Ishikawa (cell line): ENCODE data around the gene NFIX.

Experiments
- CEBPB ChIP-seq: IDR thresholded peaks from 2 replicates; pipeline ENCODE4 v1.6.1; 2012
- CREB1 ChIP-seq: IDR thresholded peaks from 2 replicates; pipeline ENCODE4 v1.6.1; 2012; ENCODE audit warnings: low read depth
- EGR1 ChIP-seq: IDR thresholded peaks from 2 replicates; pipeline ENCODE4 v1.6.1; 2012
- EP300 ChIP-seq: IDR thresholded peaks from 2 replicates; pipeline ENCODE4 v1.6.1; 2012; ENCODE audit warnings: borderline replicate concordance
- FOXM1 ChIP-seq: IDR thresholded peaks from 2 replicates; pipeline ENCODE4 v1.6.1; 2012; ENCODE audit warnings: low read depth, borderline replicate concordance
- MAX ChIP-seq: IDR thresholded peaks from 2 replicates; pipeline ENCODE4 v1.6.1; 2012
- NFIC ChIP-seq: IDR thresholded peaks from 2 replicates; pipeline ENCODE4 v1.6.1; 2012
- RAD21 ChIP-seq: IDR thresholded peaks from 2 replicates; pipeline ENCODE4 v1.6.1; 2012; ENCODE audit warnings: low read depth
- REST ChIP-seq: IDR thresholded peaks from 2 replicates; pipeline ENCODE4 v1.6.1; 2012; ENCODE audit warnings: low read depth, mild to moderate bottlenecking
- TAF1 ChIP-seq: IDR thresholded peaks from 2 replicates; pipeline ENCODE4 v1.6.1; 2012; ENCODE audit warnings: low read depth, mild to moderate bottlenecking
- TCF12 ChIP-seq: IDR thresholded peaks from 2 replicates; pipeline ENCODE4 v1.6.1; 2012; ENCODE audit warnings: low read depth
- TEAD4 ChIP-seq: IDR thresholded peaks from 2 replicates; pipeline ENCODE4 v1.6.1; 2012
- YY1 ChIP-seq: IDR thresholded peaks from 2 replicates; pipeline ENCODE4 v1.6.1; 2012; ENCODE audit warnings: low read depth
- ZBTB7A ChIP-seq: IDR thresholded peaks from 2 replicates; pipeline ENCODE4 v1.6.1; 2012; ENCODE audit warnings: low read depth
- TF ChIP-seq, protein P1 (sequence below): IDR thresholded peaks from 2 replicates; pipeline ENCODE4 v1.6.1; 2012

Gene NFIX

GRCh38 chr19:13043285-13043684, 48.0 kb downstream of the NFIX start:
- TF ChIP-seq NFIC: no peak
- TF ChIP-seq, protein P1, sequence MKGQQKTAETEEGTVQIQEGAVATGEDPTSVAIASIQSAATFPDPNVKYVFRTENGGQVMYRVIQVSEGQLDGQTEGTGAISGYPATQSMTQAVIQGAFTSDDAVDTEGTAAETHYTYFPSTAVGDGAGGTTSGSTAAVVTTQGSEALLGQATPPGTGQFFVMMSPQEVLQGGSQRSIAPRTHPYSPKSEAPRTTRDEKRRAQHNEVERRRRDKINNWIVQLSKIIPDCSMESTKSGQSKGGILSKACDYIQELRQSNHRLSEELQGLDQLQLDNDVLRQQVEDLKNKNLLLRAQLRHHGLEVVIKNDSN: no peak
- no peak for TF ChIP-seq REST

DNA sequence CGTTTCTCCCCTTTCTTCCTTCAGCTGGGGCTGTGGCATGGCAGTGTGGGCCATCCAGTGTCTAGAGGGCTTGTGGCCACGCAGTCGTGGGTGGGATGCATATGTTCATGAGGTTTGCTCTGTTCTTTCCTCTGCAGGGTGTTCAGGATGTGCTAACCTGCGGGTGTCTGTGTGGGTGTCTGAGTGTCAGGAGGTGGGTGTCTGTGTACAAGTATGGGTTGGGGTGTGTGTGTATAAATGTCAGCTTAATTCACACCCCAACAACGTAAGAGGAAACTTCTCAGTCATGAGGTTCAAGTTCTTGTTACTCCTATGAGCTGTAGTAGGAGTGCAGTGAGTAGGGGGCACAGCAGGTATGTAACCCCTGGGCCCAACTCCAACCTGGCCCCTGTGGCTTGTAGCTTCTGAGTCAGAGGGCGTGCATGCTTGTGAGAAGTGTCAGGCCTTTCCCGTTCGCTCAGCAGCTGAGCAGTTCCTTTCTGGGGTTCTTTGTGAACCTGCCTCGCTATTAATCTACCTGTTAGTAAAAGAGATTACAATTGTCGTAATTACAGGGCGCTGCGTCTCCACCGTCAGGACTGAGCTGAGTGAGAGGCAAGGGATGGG, 49.1 kb downstream of the NFIX start:
- TF ChIP-seq REST (no peak), RAD21 (no peak), TAF1 (no peak), TCF12 (no peak), FOXM1 (no peak), EGR1 (no peak), CREB1 (no peak), MAX (no peak), NFIC (no peak), ZBTB7A (no peak), YY1 (no peak), CEBPB (no peak), EP300 (no peak), TEAD4 (no peak)
- TF ChIP-seq, protein P1: no peak

GRCh38 chr19:13045812-13046211, 50.5 kb downstream of the NFIX start:
- TF ChIP-seq RAD21 (no peak), TEAD4 (no peak), ZBTB7A (no peak), CREB1 (no peak), TAF1 (no peak), FOXM1 (no peak)

DNA sequence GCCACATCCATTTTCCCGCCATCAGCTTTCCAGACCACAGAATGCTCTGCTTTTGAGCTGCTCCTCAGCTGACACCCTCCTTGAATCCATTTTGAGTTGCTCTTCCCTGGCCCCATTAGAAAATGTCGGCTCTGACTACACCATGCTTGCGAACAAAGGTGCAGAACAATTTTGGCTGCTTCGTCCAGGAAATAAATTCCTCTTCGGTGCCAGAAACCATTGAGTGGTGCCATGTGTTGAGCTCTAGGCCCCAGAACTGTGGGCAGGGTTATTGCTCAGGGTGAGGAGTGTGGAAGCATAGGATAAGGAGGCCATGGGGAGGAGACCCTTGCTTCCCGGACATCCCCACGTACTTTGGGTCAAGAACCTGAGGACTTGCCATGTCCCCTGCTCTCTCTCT, 52.1 kb downstream of the NFIX start:
- TF ChIP-seq ZBTB7A (no peak), MAX (no peak), FOXM1 (no peak), TCF12 (no peak), NFIC (no peak), TAF1 (no peak), RAD21 (no peak), CREB1 (no peak), CEBPB (no peak), TEAD4 (no peak), YY1 (no peak), EP300 (no peak), EGR1 (no peak), REST (no peak)
- TF ChIP-seq, protein P1: no peak
